Measurements from ENCODE around the gene GLIS1. TPM values are rescaled to one million over a fixed set of nuclear protein-coding genes. Genes with fewer than 3 reads are reported as not detected.

Gene GLIS1
- total RNA-seq, 1 donor from 2014 or later = 0.69 TPM

GRCh38 chr1:53592985-53593757, 145.8 kb downstream of the GLIS1 start:
- DNase-seq = no peak

- DNase-seq = peak; percentile 17
Measured at GRCh38 chr1:53592521-53592982, 146.4 kb downstream of the GLIS1 start.

- no peak for DNase-seq
Measured at GRCh38 chr1:53591924-53592323, 147.0 kb downstream of the GLIS1 start.

- DNase-seq = peak; percentile 76
Measured at GRCh38 chr1:53590531-53591515, 148.1 kb downstream of the GLIS1 start.

- no peak for DNase-seq
Measured at GRCh38 chr1:53590104-53590503, 148.9 kb downstream of the GLIS1 start.

GRCh38 chr1:53589043-53589887, 149.7 kb downstream of the GLIS1 start:
- DNase-seq = no peak

GRCh38 chr1:53588053-53588779, 150.7 kb downstream of the GLIS1 start:
- no peak for DNase-seq

GRCh38 chr1:53587252-53587988, 151.5 kb downstream of the GLIS1 start:
- no peak for DNase-seq

GRCh38 chr1:53586765-53587164, 152.2 kb downstream of the GLIS1 start:
- no peak for DNase-seq

- DNase-seq = no peak
Measured at GRCh38 chr1:53585565-53585964, 153.4 kb downstream of the GLIS1 start.

GRCh38 chr1:53585129-53585528, 153.8 kb downstream of the GLIS1 start:
- DNase-seq = peak; percentile 22

GRCh38 chr1:53584777-53585107, 154.2 kb downstream of the GLIS1 start:
- peak; percentile 22 for DNase-seq

- peak; percentile 20 for DNase-seq
Measured at GRCh38 chr1:53583868-53584776, 154.8 kb downstream of the GLIS1 start.

- DNase-seq = peak; percentile 94
Measured at GRCh38 chr1:53583021-53583867, 155.7 kb downstream of the GLIS1 start.

GRCh38 chr1:53582211-53583020, 156.5 kb downstream of the GLIS1 start:
- no peak for DNase-seq

GRCh38 chr1:53581476-53581875, 157.5 kb downstream of the GLIS1 start:
- DNase-seq = no peak

- DNase-seq = no peak
Measured at GRCh38 chr1:53580739-53581475, 158.1 kb downstream of the GLIS1 start.
